H9 (cell line): ENCODE data around the gene RABL3. TPM values are rescaled to one million over a fixed set of nuclear protein-coding genes. Genes with fewer than 3 reads are reported as not detected.

ENCODE experiments used
- DNase-seq: peaks from one replicate; pipeline ENCODE4 v3.0.0-alpha.2; 2017
- H2AFZ ChIP-seq: one replicate; pipeline ENCODE4 v1.6.1; 2013; ENCODE audit warnings: mild to moderate bottlenecking, low read length, control low read depth, moderate library complexity
- H2AK5ac ChIP-seq: 2 replicates; pipeline ENCODE4 v1.6.1; 2013; ENCODE audit warnings: low read length, control low read depth, mixed read lengths; ENCODE audit not compliant: insufficient read length
- H2BK120ac ChIP-seq: one replicate; pipeline ENCODE4 v1.6.1; 2013; ENCODE audit warnings: low read depth, mild to moderate bottlenecking, low read length, control low read depth, inconsistent platforms; ENCODE audit not compliant: poor library complexity, severe bottlenecking
- H2BK12ac ChIP-seq: 2 replicates; pipeline ENCODE4 v1.6.1; 2013; ENCODE audit warnings: low read length, control low read depth, mixed read lengths, low read depth; ENCODE audit not compliant: insufficient read length
- H2BK15ac ChIP-seq: 2 replicates; pipeline ENCODE4 v1.6.1; 2013; ENCODE audit warnings: low read depth, low read length, control low read depth
- H2BK20ac ChIP-seq: one replicate; pipeline ENCODE4 v1.6.1; 2013; ENCODE audit warnings: low read depth, mild to moderate bottlenecking, low read length, control low read depth, inconsistent platforms; ENCODE audit not compliant: poor library complexity, severe bottlenecking
- H2BK5ac ChIP-seq: 2 replicates; pipeline ENCODE4 v1.6.1; 2013; ENCODE audit warnings: low read length, control low read depth, mixed read lengths; ENCODE audit not compliant: insufficient read length
- H3K14ac ChIP-seq: 2 replicates; pipeline ENCODE4 v1.6.1; 2013; ENCODE audit warnings: low read length, control low read depth; ENCODE audit not compliant: insufficient read depth
- H3K18ac ChIP-seq: 2 replicates; pipeline ENCODE4 v1.6.1; 2013; ENCODE audit warnings: low read depth, mild to moderate bottlenecking, mixed read lengths, low read length, control low read depth; ENCODE audit not compliant: insufficient read length
- H3K23ac ChIP-seq: 2 replicates; pipeline ENCODE4 v1.6.1; 2013; ENCODE audit warnings: low read length, control low read depth, mixed read lengths, low read depth; ENCODE audit not compliant: insufficient read length
- H3K23me2 ChIP-seq: 2 replicates; pipeline ENCODE4 v1.6.1; 2013; ENCODE audit warnings: low read depth, mild to moderate bottlenecking, mixed read lengths, low read length, control low read depth; ENCODE audit not compliant: insufficient read length, poor library complexity, severe bottlenecking
- H3K27ac ChIP-seq: 2 replicates; pipeline ENCODE4 v1.5.1; 2013; ENCODE audit warnings: low read length, control low read depth, mixed read lengths, low read depth; ENCODE audit not compliant: insufficient read length
- H3K27me3 ChIP-seq: 2 replicates; pipeline ENCODE4 v1.6.1; 2013; ENCODE audit warnings: low read length, control low read depth, inconsistent platforms; ENCODE audit not compliant: insufficient read depth
- H3K4ac ChIP-seq: 2 replicates; pipeline ENCODE4 v1.6.1; 2013; ENCODE audit warnings: low read depth, mild to moderate bottlenecking, control low read depth, inconsistent platforms, low read length, moderate library complexity
- H3K4me1 ChIP-seq: 2 replicates; pipeline ENCODE4 v1.6.1; 2013; ENCODE audit warnings: low read length, control low read depth, inconsistent platforms; ENCODE audit not compliant: insufficient read depth
- H3K4me2 ChIP-seq: 2 replicates; pipeline ENCODE4 v1.6.1; 2013; ENCODE audit warnings: low read length, control low read depth, mixed read lengths; ENCODE audit not compliant: insufficient read length, insufficient read depth
- H3K56ac ChIP-seq: 2 replicates; pipeline ENCODE4 v1.6.1; 2013; ENCODE audit warnings: low read depth, mild to moderate bottlenecking, mixed read lengths, low read length, control low read depth; ENCODE audit not compliant: insufficient read length
- H3K79me1 ChIP-seq: 2 replicates; pipeline ENCODE4 v1.6.1; 2013; ENCODE audit warnings: low read depth, mild to moderate bottlenecking, moderate library complexity, low read length, control low read depth, inconsistent platforms; ENCODE audit not compliant: insufficient read depth, poor library complexity, severe bottlenecking
- H3K79me2 ChIP-seq: 2 replicates; pipeline ENCODE4 v1.6.1; 2013; ENCODE audit warnings: low read length, control low read depth, inconsistent platforms; ENCODE audit not compliant: insufficient read depth
- H3K9ac ChIP-seq: 2 replicates; pipeline ENCODE4 v1.6.1; 2013; ENCODE audit warnings: low read length, control low read depth, mixed read lengths; ENCODE audit not compliant: insufficient read length; ENCODE audit errors: extremely low read depth
- H3K9me3 ChIP-seq: one replicate; pipeline ENCODE4 v1.6.1; 2013; ENCODE audit warnings: low read depth, low read length, inconsistent platforms; ENCODE audit not compliant: control insufficient read depth
- H3T11ph ChIP-seq: one replicate; pipeline ENCODE4 v1.6.1; 2013; ENCODE audit warnings: mild to moderate bottlenecking, low read length, control low read depth, inconsistent platforms
- H4K20me1 ChIP-seq: one replicate; pipeline ENCODE4 v1.6.1; 2013; ENCODE audit not compliant: control insufficient read depth, insufficient read length, insufficient read depth
- H4K5ac ChIP-seq: 2 replicates; pipeline ENCODE4 v1.6.1; 2013; ENCODE audit warnings: low read depth, mild to moderate bottlenecking, mixed read lengths, low read length, control low read depth; ENCODE audit not compliant: insufficient read length
- H4K8ac ChIP-seq: replicated peaks from 2 replicates; pipeline ENCODE4 v1.6.1; 2013; ENCODE audit warnings: low read length, control low read depth, mixed read lengths, low read depth; ENCODE audit not compliant: insufficient read length
- H4K91ac ChIP-seq: 2 replicates; pipeline ENCODE4 v1.6.1; 2013; ENCODE audit warnings: low read depth, mild to moderate bottlenecking, moderate library complexity, mixed read lengths, low read length, control low read depth; ENCODE audit not compliant: insufficient read length
- H3K27ac Mint-ChIP-seq, 3 experiments: 2 replicates in 2 of 3; 3 replicates in 1 of 3; pipeline ENCODE4 v1.8.0; 2020 to 2021; ENCODE audit warnings: mixed read lengths in 3 of 3, mild to moderate bottlenecking in 1 of 3, moderate library complexity in 1 of 3
- H3K27me3 Mint-ChIP-seq: 2 replicates; pipeline ENCODE4 v1.8.0; 2021; ENCODE audit warnings: low read depth, mild to moderate bottlenecking, moderate library complexity, mixed read lengths
- H3K36me3 Mint-ChIP-seq, 3 experiments: 2 replicates in 2 of 3; 3 replicates in 1 of 3; pipeline ENCODE4 v1.8.0; 2020 to 2021; ENCODE audit warnings: low read depth in 3 of 3, mixed read lengths in 3 of 3; ENCODE audit not compliant: insufficient read depth in 1 of 3
- H3K4me1 Mint-ChIP-seq, 2 experiments: 2 replicates each; pipeline ENCODE4 v1.8.0; 2020; ENCODE audit warnings: mixed read lengths in 2 of 2
- H3K4me3 Mint-ChIP-seq, 2 experiments: 2 replicates in 1 of 2; 3 replicates in 1 of 2; pipeline ENCODE4 v1.8.0; 2020 to 2021; ENCODE audit warnings: mild to moderate bottlenecking in 2 of 2, mixed read lengths in 2 of 2, moderate library complexity in 1 of 2
- H3K9me3 Mint-ChIP-seq, 2 experiments: 2 replicates in 1 of 2; 3 replicates in 1 of 2; pipeline ENCODE4 v1.8.0; 2020; ENCODE audit warnings: mild to moderate bottlenecking in 2 of 2, mixed read lengths in 2 of 2, moderate library complexity in 1 of 2
- WGBS: extraction: QIAGEN DNeasy Blood & Tissue Kit; methylation state at CpG from one replicate; pipeline ENCODE4 v1.1.7; 2013; ENCODE audit warnings: missing lambda C conversion rate, low lambda C conversion rate, mixed read lengths; ENCODE audit not compliant: insufficient read length; ENCODE audit errors: extremely low coverage; 5-methylcytosine and 5-hydroxymethylcytosine counted together
- total RNA-seq: library from RNA; stranded (reverse); gene quantifications from 2 replicates; pipeline ENCODE4 v1.2.1, GENCODE V29; 2021
- TF ChIP-seq, protein P1 (sequence below): fragments of 200-600 bp; sonication (generic); conservative IDR thresholded peaks from 3 replicates; pipeline ENCODE4 v1.8.0; 2021; ENCODE audit warnings: antibody characterized with exemption, mild to moderate bottlenecking

The RABL3 gene
- total RNA-seq, 1 experiment from 2014 or later, result 26.7 TPM

DNA sequence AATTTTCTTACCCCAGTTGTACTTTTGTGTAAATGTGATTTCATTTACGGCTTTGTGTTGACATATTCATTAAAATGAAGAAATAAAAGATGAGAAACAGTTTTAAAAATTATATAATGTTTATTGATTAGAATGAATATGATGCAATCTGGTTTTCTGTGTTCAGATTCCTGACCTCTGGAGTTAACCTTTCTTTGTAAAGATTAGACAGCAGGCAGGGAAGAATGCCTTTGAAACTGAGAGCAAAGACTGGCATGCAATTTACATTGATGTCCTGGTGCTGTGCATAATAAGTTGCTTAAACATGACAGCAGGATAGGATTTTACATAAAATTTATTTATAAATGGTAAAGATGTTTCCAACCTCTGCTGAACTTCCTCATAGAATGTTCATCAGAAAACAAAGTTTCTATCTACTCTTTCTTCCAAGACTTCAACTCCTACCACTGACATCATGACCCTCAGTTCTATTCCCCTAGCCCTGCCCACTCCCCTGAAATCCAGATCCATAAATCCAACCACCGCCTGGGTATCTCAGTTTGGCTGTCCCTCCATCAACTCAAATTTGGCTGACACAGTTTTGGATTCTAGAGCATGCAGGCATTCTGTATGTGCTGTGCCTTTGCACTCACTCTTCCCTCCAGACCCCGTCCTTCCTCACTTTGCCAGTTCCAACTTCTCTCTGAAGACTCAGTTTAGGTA lies 62.0 kb downstream of the RABL3 start:
- no peak overlapping the region for H3K14ac ChIP-seq
- Mint-ChIP-seq H3K9me3 (peaks cover 7 to 8% of the 10 kb centered on the region in 2 experiments; a peak in 4 of 5 replicates), H3K27me3 (no peaks in the 10 kb centered on the region), H3K4me1 (peaks cover 70 to 75% of the 10 kb centered on the region in 2 experiments), H3K4me3 (peak overlapping the region in 1 of 2 experiments; percentile 15; a peak in 1 of 5 replicates), H3K27ac (peak overlapping the region; percentile 94 to 100 (median 97)), H3K36me3 (peaks cover 0 to 8% (median 8%) of the 10 kb centered on the region in 3 experiments; a peak in 5 of 7 replicates)
- H3K4ac ChIP-seq, result no peak overlapping the region
- H3K4me2 ChIP-seq, result no peak overlapping the region
- no peak overlapping the region for H4K8ac ChIP-seq
- no peaks in the 10 kb centered on the region for H3K79me2 ChIP-seq
- TF ChIP-seq, protein P1, sequence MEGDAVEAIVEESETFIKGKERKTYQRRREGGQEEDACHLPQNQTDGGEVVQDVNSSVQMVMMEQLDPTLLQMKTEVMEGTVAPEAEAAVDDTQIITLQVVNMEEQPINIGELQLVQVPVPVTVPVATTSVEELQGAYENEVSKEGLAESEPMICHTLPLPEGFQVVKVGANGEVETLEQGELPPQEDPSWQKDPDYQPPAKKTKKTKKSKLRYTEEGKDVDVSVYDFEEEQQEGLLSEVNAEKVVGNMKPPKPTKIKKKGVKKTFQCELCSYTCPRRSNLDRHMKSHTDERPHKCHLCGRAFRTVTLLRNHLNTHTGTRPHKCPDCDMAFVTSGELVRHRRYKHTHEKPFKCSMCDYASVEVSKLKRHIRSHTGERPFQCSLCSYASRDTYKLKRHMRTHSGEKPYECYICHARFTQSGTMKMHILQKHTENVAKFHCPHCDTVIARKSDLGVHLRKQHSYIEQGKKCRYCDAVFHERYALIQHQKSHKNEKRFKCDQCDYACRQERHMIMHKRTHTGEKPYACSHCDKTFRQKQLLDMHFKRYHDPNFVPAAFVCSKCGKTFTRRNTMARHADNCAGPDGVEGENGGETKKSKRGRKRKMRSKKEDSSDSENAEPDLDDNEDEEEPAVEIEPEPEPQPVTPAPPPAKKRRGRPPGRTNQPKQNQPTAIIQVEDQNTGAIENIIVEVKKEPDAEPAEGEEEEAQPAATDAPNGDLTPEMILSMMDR, result no peak
- no peak overlapping the region for H3K18ac ChIP-seq
- H3K27me3 ChIP-seq, result no peaks in the 10 kb centered on the region
- H4K5ac ChIP-seq, result no peak overlapping the region
- H2AK5ac ChIP-seq, result no peak overlapping the region
- H3K23me2 ChIP-seq, result no peaks in the 10 kb centered on the region
- no peaks in the 10 kb centered on the region for H3K9me3 ChIP-seq
- no peak overlapping the region for H3K23ac ChIP-seq
- no CpG with 5 or more reads among the region's 3 CpGs for WGBS
- H2BK15ac ChIP-seq, result no peak overlapping the region
- no peak overlapping the region for H2AFZ ChIP-seq
- H3K9ac ChIP-seq, result no peak overlapping the region
- H4K91ac ChIP-seq, result no peak overlapping the region
- H3K56ac ChIP-seq, result no peak overlapping the region
- H3K4me1 ChIP-seq, result peaks cover 3% of the 10 kb centered on the region; the same call in 1 of the 2 replicates
- no peak for DNase-seq
- no peak overlapping the region for H2BK20ac ChIP-seq
- no peaks in the 10 kb centered on the region for H3K79me1 ChIP-seq
- H4K20me1 ChIP-seq, result no peaks in the 10 kb centered on the region
- H2BK5ac ChIP-seq, result no peak overlapping the region
- H3T11ph ChIP-seq, result no peak overlapping the region
- no peak overlapping the region for H2BK120ac ChIP-seq
- no peak overlapping the region for H2BK12ac ChIP-seq
- no peak overlapping the region for H3K27ac ChIP-seq
